Transverse colon (tissue), 4 donors: ENCODE data around the gene PDE9A. TPM values are rescaled to one million over a fixed set of nuclear protein-coding genes. Genes with fewer than 3 reads are reported as not detected.

ENCODE experiments used
- DNase-seq: peaks from one replicate; pipeline ENCODE4 v3.0.0-alpha.2; 2019
- H3K27ac ChIP-seq, 4 donors: fragments of 200-600 bp; sonication (generic); 2 replicates each; pipeline ENCODE4 v1.5.1; 2016 to 2018; ENCODE audit warnings: inconsistent platforms in 4 of 4
- H3K27me3 ChIP-seq: fragments of 200-600 bp; sonication (generic); 2 replicates; pipeline ENCODE4 v1.5.1; 2017; ENCODE audit warnings: inconsistent platforms
- H3K36me3 ChIP-seq, 4 donors: fragments of 200-600 bp; sonication (generic); 2 replicates each; pipeline ENCODE4 v1.5.1; 2017 to 2019; ENCODE audit warnings: inconsistent platforms in 4 of 4
- H3K4me1 ChIP-seq, 4 donors: fragments of 200-600 bp; sonication (generic); 2 replicates each; pipeline ENCODE4 v1.5.1; 2017 to 2020; ENCODE audit warnings: inconsistent platforms in 4 of 4
- H3K4me3 ChIP-seq, 4 donors: fragments of 200-600 bp; sonication (generic); 1 replicate in 1 of 4; 2 replicates in 3 of 4; pipeline versions ENCODE4 v1.5.1 to v1.6.1; 2017 to 2019; ENCODE audit warnings: inconsistent platforms in 4 of 4
- H3K9me3 ChIP-seq, 2 donors: fragments of 200-600 bp; sonication (generic); 2 replicates each; pipeline ENCODE4 v1.5.1; 2017 to 2019; ENCODE audit warnings: inconsistent platforms in 2 of 2
- CTCF ChIP-seq, 5 experiments: fragments of 200-600 bp in 3 of 5; fragments of 450-650 bp in 2 of 5; sonication (generic) in 3 of 5; IDR thresholded peaks; 1 replicate in 2 of 5; 2 replicates in 3 of 5; pipeline ENCODE4 v1.5.1; 2016 to 2017; ENCODE audit warnings: antibody characterized with exemption in 5 of 5, inconsistent platforms in 3 of 5, mild to moderate bottlenecking in 2 of 5, moderate library complexity in 1 of 5
- EP300 ChIP-seq: sonication (generic); formaldehyde crosslinking; IDR thresholded peaks from one replicate; pipeline ENCODE4 v1.6.1; 2017; ENCODE audit warnings: antibody characterized with exemption, low read depth
- POLR2A ChIP-seq: fragments of 450-650 bp; IDR thresholded peaks from one replicate; pipeline ENCODE4 v1.6.1; 2016; ENCODE audit warnings: antibody characterized with exemption, mild to moderate bottlenecking, moderate library complexity
- POLR2AphosphoS5 ChIP-seq, 3 donors: sonication (generic); formaldehyde crosslinking; IDR thresholded peaks; one replicate each; pipeline ENCODE4 v1.6.1; 2016; ENCODE audit warnings: antibody characterized with exemption in 3 of 3
- WGBS, 2 donors: methylation state at CpG; one replicate each; pipeline ENCODE4 v1.1.5; 2018; ENCODE audit warnings: low coverage in 1 of 2; 5-methylcytosine and 5-hydroxymethylcytosine counted together
- in situ Hi-C, 4 donors: fragments of 200-750 bp; cut with MboI; loops; one replicate each; pipeline versions ENCODE4 v1.15.0 to v1.15.1; 2017; ENCODE audit warnings: low sequenced_read_pairs in 3 of 4, low pct_ligation_motif_present in 1 of 4, low pct_unique_long_range_greater_than_20kb in 1 of 4
- intact Hi-C: fragments of 100-400 bp; cut with DNase I; formaldehyde crosslinking; loops from one replicate; pipeline ENCODE4 v1.15.1; 2023; ENCODE audit warnings: low total_unique reads
- total RNA-seq, 4 donors: library from RNA; depleted of rRNA; stranded (reverse); fragments of >200 nt; gene quantifications; one replicate each; pipeline ENCODE4 v1.1.0, GENCODE V29; 2016

The PDE9A gene
- total RNA-seq, 4 donors from 2014 or later: 65.7 to 673 (median 364) TPM

DNA sequence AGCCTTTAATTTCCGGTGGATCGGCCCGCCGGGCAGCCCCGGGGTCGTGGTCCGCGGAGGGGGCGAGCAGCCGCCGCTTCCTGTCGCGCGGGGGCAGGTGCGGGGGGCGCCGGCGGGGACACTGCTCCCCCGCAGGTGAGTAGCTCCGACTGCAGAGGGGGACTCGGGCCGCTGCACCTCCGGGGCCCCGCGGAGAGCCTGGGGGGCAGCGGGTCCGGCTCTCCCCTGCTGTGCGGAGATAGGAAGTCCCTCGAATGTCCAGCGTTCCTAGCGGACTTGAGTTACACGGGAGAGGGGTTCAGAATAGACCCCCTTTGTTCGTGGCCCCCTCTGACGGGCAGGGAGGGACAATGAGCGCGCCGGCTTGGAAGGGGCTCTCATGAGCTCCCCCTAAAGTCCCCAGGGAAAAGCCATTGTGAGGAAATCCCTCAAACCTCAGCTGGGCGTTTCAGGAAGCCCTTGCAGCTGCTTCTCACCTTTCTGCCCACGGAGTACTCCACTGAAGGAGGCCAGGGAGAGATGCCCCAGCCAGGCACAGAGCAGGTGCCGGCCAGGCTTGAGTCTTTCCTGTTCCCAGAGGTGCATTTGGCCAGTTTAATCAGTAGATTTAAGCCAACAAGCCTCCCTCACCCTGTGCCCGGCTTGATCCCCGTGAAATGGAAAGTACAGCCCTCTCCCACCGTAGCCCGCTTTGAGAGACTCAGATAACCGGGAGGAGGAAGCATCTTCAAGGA is 925 bp downstream of the PDE9A start:
- 5 to 10% methylated on average over 2 to 17 of the region's 45 CpGs for WGBS, 2 donors
- H3K36me3 ChIP-seq: no peaks in the 10 kb centered on the region
- no peaks in the 10 kb centered on the region for H3K27me3 ChIP-seq
- no peaks in the 10 kb centered on the region for H3K9me3 ChIP-seq
- H3K4me3 ChIP-seq: peak overlapping the region; percentile 42 to 80 (median 61)
- in situ Hi-C loops: loop anchor here in 1 of 4 donors (10.0 kb wide), 1 partner anchor 170 kb away; no protein-coding TSS in a partner anchor
- no peak for TF ChIP-seq POLR2AphosphoS5 (IDR thresholded peaks at IDR 0.05)
- no peak for TF ChIP-seq CTCF (IDR thresholded peaks at IDR 0.05)
- TF ChIP-seq EP300: no peak
- no peak for TF ChIP-seq POLR2A
- no peak for DNase-seq
- peaks cover 4 to 63% (median 40%) of the 10 kb centered on the region in 4 donors for H3K4me1 ChIP-seq
- intact Hi-C loops: loop anchor here (10.0 kb wide), 1 partner anchor 170 kb away; no protein-coding TSS in a partner anchor
- H3K27ac ChIP-seq: peak overlapping the region; percentile 82 to 92 (median 86)

DNA sequence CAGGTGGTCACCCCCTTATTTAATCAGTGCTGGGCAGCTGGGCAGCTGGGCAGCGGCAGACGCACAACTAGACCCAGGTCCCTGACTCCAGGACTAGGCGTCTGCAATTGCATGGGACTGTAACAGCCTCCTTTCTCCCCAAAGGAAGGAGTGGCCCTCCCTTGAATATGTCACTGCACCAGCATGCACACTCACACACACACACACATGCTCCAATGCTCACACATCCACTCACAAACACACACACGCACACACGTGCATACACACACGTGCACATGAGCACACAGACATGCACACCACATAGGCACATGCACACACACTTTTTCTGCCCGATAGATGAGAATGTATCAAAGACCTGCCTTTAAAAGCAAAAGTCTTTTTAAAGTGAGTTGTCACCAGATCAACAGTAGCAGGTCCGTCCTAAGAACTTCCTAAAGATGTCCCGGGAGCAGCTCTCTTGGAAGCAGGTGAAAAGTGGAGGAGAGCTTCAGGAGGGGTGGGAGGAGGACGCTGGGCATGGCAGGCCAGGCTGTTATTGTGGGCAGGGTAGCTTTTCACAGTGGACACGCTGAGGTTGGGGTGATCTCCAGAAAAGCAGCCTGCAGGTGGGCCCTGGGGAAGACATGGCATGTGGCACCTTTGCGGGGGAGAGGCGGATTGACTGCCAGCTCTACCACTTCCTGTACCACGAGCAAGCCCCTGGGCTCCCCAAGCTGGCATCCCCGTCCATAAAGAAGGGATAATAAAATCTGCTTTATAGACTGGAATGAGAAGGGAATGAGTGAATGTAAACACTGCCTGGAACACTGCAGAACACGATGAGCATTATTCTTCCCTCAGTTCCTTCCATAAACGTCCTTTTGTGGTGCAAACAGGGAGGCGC is 1.7 kb downstream of the PDE9A start:
- H3K9me3 ChIP-seq: no peaks in the 10 kb centered on the region
- intact Hi-C loops (loop anchor here (5.0 to 10.0 kb wide), 2 partner anchors 97 to 170 kb away; no protein-coding TSS in a partner anchor), in situ Hi-C loops (loop anchor here in 1 of 4 donors (10.0 kb wide), 1 partner anchor 170 kb away; no protein-coding TSS in a partner anchor)
- peak overlapping the region; percentile 82 to 92 (median 86) for H3K27ac ChIP-seq
- peak; percentile 65 for DNase-seq
- peak overlapping the region; percentile 42 to 80 (median 61) for H3K4me3 ChIP-seq
- H3K36me3 ChIP-seq: no peaks in the 10 kb centered on the region
- TF ChIP-seq POLR2AphosphoS5 (IDR thresholded peaks at IDR 0.05) (peak; percentile 28 to 59 (median 45)), EP300 (no peak), POLR2A (peak; percentile 50)
- no peaks in the 10 kb centered on the region for H3K27me3 ChIP-seq
- WGBS, 2 donors: 11 to 31% methylated on average over 5 to 18 of the region's 18 CpGs
- H3K4me1 ChIP-seq: peaks cover 4 to 62% (median 40%) of the 10 kb centered on the region in 4 donors

- H3K9me3 ChIP-seq: no peaks in the 10 kb centered on the region
- no peaks in the 10 kb centered on the region for H3K36me3 ChIP-seq
- peak; percentile 68 for DNase-seq
- H3K4me1 ChIP-seq: peaks cover 4 to 62% (median 40%) of the 10 kb centered on the region in 4 donors
- in situ Hi-C loops: loop anchor here in 1 of 4 donors (10.0 kb wide), 1 partner anchor 169 kb away; no protein-coding TSS in a partner anchor
- 43 to 100% methylated on average over 5 to 31 of the region's 31 CpGs for WGBS, 2 donors
- intact Hi-C loops: loop anchor here (5.0 to 10.0 kb wide), 2 partner anchors 96 to 169 kb away; no protein-coding TSS in a partner anchor
- peak overlapping the region; percentile 82 to 92 (median 86) for H3K27ac ChIP-seq
- no peaks in the 10 kb centered on the region for H3K27me3 ChIP-seq
- TF ChIP-seq EP300 (no peak), POLR2A (no peak)
- H3K4me3 ChIP-seq: peak overlapping the region in 3 of 4 donors; percentile 7 to 80 (median 58)
Measured at GRCh38 chr21:42655796-42656770, 2.7 kb downstream of the PDE9A start.

GRCh38 chr21:42656872-42657271 is 3.5 kb downstream of the PDE9A start:
- H3K9me3 ChIP-seq: no peaks in the 10 kb centered on the region
- H3K27ac ChIP-seq: peak overlapping the region in 3 of 4 donors; percentile 82 to 92 (median 87)
- H3K36me3 ChIP-seq: no peaks in the 10 kb centered on the region
- TF ChIP-seq EP300: no peak
- DNase-seq: no peak
- H3K27me3 ChIP-seq: no peaks in the 10 kb centered on the region
- intact Hi-C loops (loop anchor here (5.0 to 10.0 kb wide), 2 partner anchors 95 to 168 kb away; no protein-coding TSS in a partner anchor), in situ Hi-C loops (loop anchor here in 1 of 4 donors (10.0 kb wide), 1 partner anchor 168 kb away; no protein-coding TSS in a partner anchor)
- H3K4me3 ChIP-seq: no peak overlapping the region
- WGBS, 2 donors: 84% methylated on average over 9 of the region's 9 CpGs; no CpG with 5 or more reads in 1 of the 2 donors
- peaks cover 4 to 57% (median 38%) of the 10 kb centered on the region in 4 donors for H3K4me1 ChIP-seq
